ENCODE results near the gene WFS1. TPM values are rescaled to one million over a fixed set of nuclear protein-coding genes. Genes with fewer than 3 reads are reported as not detected.

The WFS1 gene
- total and polyA plus RNA-seq, 2 donors (not counting 1 experiment from before 2014, with no cell fraction given): 25.7 to 37.5 TPM

- no peak for DNase-seq (ENCODE audit: low read depth in 2 of 2)
Observed at GRCh38 chr4:6230502-6230785, 39.2 kb upstream of the WFS1 start.

DNA sequence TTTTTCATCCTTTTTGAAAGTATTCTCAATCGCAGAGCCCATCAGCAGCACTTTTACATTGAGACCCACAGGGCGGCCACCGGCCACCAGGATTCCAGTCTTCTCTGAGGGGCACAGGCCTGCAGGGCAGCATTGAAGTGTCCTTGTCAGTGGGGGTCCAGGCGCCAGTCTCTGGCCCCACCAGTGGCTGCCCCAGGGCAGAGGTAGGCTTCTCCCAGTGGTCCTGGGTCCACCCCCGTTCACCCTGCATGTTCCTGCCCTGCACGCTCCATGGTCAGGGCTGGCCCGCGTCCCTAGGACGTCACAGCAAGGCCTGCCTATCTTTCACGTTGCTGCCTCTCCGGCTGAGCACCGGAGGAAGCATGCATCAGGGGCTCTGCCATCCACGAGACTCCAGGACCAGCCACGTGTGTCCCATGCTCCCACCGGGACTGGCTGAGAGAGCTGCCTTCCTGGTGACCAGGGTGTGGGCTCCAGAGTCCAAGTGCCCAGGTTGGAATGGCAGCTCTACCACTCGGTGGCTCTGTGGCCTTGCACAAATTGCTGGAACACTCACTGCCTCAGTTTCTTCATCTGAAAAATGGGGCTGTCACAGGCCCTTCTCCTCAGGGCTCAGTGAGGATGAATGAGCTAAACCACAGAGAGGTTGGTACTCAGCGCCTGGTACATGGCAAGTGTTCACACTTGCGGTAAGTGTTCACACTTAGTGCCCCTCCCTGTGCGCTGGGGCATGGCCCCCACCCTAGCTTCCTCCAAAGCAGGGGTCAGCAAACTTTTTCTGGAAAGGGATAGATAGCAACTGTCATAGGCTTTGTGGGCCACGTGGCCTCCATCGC is 38.6 kb upstream of the WFS1 start:
- Histone ChIP-seq H3K4me2 (ENCODE audit: extremely low read depth, insufficient read depth, low read length) (no peak overlapping the region), H3K27ac (ENCODE audit: insufficient read depth, low read length) (no peak overlapping the region), H3K9me3 (ENCODE audit: control insufficient read depth, insufficient read depth, low read depth, low read length) (no peaks in the 10 kb centered on the region), H3K36me3 (ENCODE audit: control insufficient read depth, insufficient read depth, low read length) (no peaks in the 10 kb centered on the region), H3K27me3 (ENCODE audit: control insufficient read depth, insufficient read depth, low read length) (no peaks in the 10 kb centered on the region), H3K9ac (ENCODE audit: insufficient read depth, low read length) (no peak overlapping the region), H3K79me2 (ENCODE audit: control insufficient read depth, insufficient read depth, low read length) (no peaks in the 10 kb centered on the region), H2AFZ (ENCODE audit: low read length) (no peak overlapping the region), H3K4me3 (replicated peaks in 1 of 4; ENCODE audit: control extremely low read depth in 1 of 4, insufficient read depth in 1 of 4, low read depth in 3 of 4, low read length in 4 of 4) (no peak overlapping the region), H3K4me1 (ENCODE audit: control insufficient read depth, extremely low read depth, insufficient read depth, low read length) (no peaks in the 10 kb centered on the region), H4K20me1 (ENCODE audit: control insufficient read depth, extremely low read depth, insufficient read depth, low read length) (no peaks in the 10 kb centered on the region)
- TF ChIP-seq, protein P1, sequence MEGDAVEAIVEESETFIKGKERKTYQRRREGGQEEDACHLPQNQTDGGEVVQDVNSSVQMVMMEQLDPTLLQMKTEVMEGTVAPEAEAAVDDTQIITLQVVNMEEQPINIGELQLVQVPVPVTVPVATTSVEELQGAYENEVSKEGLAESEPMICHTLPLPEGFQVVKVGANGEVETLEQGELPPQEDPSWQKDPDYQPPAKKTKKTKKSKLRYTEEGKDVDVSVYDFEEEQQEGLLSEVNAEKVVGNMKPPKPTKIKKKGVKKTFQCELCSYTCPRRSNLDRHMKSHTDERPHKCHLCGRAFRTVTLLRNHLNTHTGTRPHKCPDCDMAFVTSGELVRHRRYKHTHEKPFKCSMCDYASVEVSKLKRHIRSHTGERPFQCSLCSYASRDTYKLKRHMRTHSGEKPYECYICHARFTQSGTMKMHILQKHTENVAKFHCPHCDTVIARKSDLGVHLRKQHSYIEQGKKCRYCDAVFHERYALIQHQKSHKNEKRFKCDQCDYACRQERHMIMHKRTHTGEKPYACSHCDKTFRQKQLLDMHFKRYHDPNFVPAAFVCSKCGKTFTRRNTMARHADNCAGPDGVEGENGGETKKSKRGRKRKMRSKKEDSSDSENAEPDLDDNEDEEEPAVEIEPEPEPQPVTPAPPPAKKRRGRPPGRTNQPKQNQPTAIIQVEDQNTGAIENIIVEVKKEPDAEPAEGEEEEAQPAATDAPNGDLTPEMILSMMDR (conservative IDR thresholded peaks at IDR 0.05 in 1 of 2, IDR thresholded peaks at IDR 0.05 in 1 of 2; ENCODE audit: low read depth in 1 of 2, low read length in 2 of 2): no peak
- no peak for TF ChIP-seq EZH2 (IDR thresholded peaks at IDR 0.05; ENCODE audit: low read length, missing control alignments)
- DNase-seq (ENCODE audit: low read depth in 2 of 2): no peak

More at GRCh38 chr4:6230502-6230785, 39.2 kb upstream of the WFS1 start:
- no peaks in the 10 kb centered on the region for H3K27me3 ChIP-seq (ENCODE audit: control insufficient read depth, insufficient read depth, low read length)
- H3K9ac ChIP-seq (ENCODE audit: insufficient read depth, low read length): no peak overlapping the region
- H3K36me3 ChIP-seq (ENCODE audit: control insufficient read depth, insufficient read depth, low read length): no peaks in the 10 kb centered on the region
- H3K9me3 ChIP-seq (ENCODE audit: control insufficient read depth, insufficient read depth, low read depth, low read length): no peaks in the 10 kb centered on the region
- TF ChIP-seq EZH2 (IDR thresholded peaks at IDR 0.05; ENCODE audit: low read length, missing control alignments): no peak
- TF ChIP-seq, protein P1 (conservative IDR thresholded peaks at IDR 0.05 in 1 of 2, IDR thresholded peaks at IDR 0.05 in 1 of 2; ENCODE audit: low read depth in 1 of 2, low read length in 2 of 2): no peak
- no peaks in the 10 kb centered on the region for H4K20me1 ChIP-seq (ENCODE audit: control insufficient read depth, extremely low read depth, insufficient read depth, low read length)
- no peak overlapping the region for H3K4me3 ChIP-seq (replicated peaks in 1 of 4; ENCODE audit: control extremely low read depth in 1 of 4, insufficient read depth in 1 of 4, low read depth in 3 of 4, low read length in 4 of 4)
- no peak overlapping the region for H3K27ac ChIP-seq (ENCODE audit: insufficient read depth, low read length)
- H3K4me1 ChIP-seq (ENCODE audit: control insufficient read depth, extremely low read depth, insufficient read depth, low read length): no peaks in the 10 kb centered on the region
- no peaks in the 10 kb centered on the region for H3K79me2 ChIP-seq (ENCODE audit: control insufficient read depth, insufficient read depth, low read length)
- no peak overlapping the region for H3K4me2 ChIP-seq (ENCODE audit: extremely low read depth, insufficient read depth, low read length)
- H2AFZ ChIP-seq (ENCODE audit: low read length): no peak overlapping the region

DNA sequence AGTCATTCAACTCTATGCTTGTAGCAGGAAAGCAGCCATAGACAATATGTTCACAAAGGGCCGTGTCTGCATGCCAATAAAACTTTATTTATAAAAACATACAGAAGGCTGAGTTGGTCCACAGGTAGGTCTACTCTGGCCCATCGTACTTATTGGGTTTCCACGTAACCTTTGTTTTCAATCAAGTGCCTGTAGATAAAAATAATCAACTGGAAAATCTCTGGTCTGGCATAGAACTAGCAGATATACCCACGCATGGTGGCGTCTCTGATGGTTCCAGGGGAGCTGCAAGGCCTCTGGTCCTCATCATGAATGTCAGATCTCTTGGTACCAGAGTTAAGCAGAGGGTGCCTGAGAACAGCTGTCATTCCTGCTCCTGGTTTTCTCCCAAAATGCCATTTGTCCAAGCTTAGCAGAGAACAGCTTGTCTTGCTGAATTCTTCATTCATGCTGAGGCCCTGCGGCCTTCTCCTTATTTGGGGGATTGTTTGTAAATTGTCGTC is 37.9 kb upstream of the WFS1 start:
- no peaks in the 10 kb centered on the region for H4K20me1 ChIP-seq (ENCODE audit: control insufficient read depth, extremely low read depth, insufficient read depth, low read length)
- H3K36me3 ChIP-seq (ENCODE audit: control insufficient read depth, insufficient read depth, low read length): no peaks in the 10 kb centered on the region
- no peaks in the 10 kb centered on the region for H3K79me2 ChIP-seq (ENCODE audit: control insufficient read depth, insufficient read depth, low read length)
- no peak overlapping the region for H3K27ac ChIP-seq (ENCODE audit: insufficient read depth, low read length)
- H3K9me3 ChIP-seq (ENCODE audit: control insufficient read depth, insufficient read depth, low read depth, low read length): no peaks in the 10 kb centered on the region
- H3K9ac ChIP-seq (ENCODE audit: insufficient read depth, low read length): no peak overlapping the region
- DNase-seq (ENCODE audit: low read depth in 2 of 2): no peak
- TF ChIP-seq, protein P1 (conservative IDR thresholded peaks at IDR 0.05 in 1 of 2, IDR thresholded peaks at IDR 0.05 in 1 of 2; ENCODE audit: low read depth in 1 of 2, low read length in 2 of 2): no peak
- TF ChIP-seq EZH2 (IDR thresholded peaks at IDR 0.05; ENCODE audit: low read length, missing control alignments): no peak
- no peaks in the 10 kb centered on the region for H3K27me3 ChIP-seq (ENCODE audit: control insufficient read depth, insufficient read depth, low read length)
- no peak overlapping the region for H2AFZ ChIP-seq (ENCODE audit: low read length)
- no peak overlapping the region for H3K4me3 ChIP-seq (replicated peaks in 1 of 4; ENCODE audit: control extremely low read depth in 1 of 4, insufficient read depth in 1 of 4, low read depth in 3 of 4, low read length in 4 of 4)
- no peak overlapping the region for H3K4me2 ChIP-seq (ENCODE audit: extremely low read depth, insufficient read depth, low read length)
- no peaks in the 10 kb centered on the region for H3K4me1 ChIP-seq (ENCODE audit: control insufficient read depth, extremely low read depth, insufficient read depth, low read length)

All from fibroblast of lung (primary cell).